Parathyroid adenoma (tissue), 2 donors: Measurements from ENCODE around the gene KCNIP1.

ENCODE experiments used
- H2AFZ ChIP-seq: fragments of 300-600 bp; sonication (generic); one replicate; pipeline ENCODE4 v1.7.0; 2017; ENCODE audit warnings: antibody characterized with exemption, mild to moderate bottlenecking
- H3K27ac ChIP-seq: fragments of 300-600 bp; sonication (generic); one replicate; pipeline ENCODE4 v1.7.0; 2017
- H3K27me3 ChIP-seq: fragments of 300-600 bp; sonication (generic); one replicate; pipeline ENCODE4 v1.7.0; 2017; ENCODE audit warnings: low read length; ENCODE audit not compliant: control insufficient read depth, insufficient read depth
- H3K36me3 ChIP-seq: fragments of 300-600 bp; sonication (generic); one replicate; pipeline ENCODE4 v1.7.0; 2017; ENCODE audit warnings: low read length; ENCODE audit not compliant: control insufficient read depth, insufficient read depth
- H3K4me1 ChIP-seq: fragments of 300-600 bp; sonication (generic); one replicate; pipeline ENCODE4 v1.7.0; 2017; ENCODE audit warnings: control low read depth
- H3K4me2 ChIP-seq: fragments of 300-600 bp; sonication (generic); one replicate; pipeline ENCODE4 v1.7.0; 2017; ENCODE audit warnings: low read length
- H3K4me3 ChIP-seq: fragments of 300-600 bp; sonication (generic); one replicate; pipeline ENCODE4 v1.7.0; 2017; ENCODE audit warnings: low read depth, low read length
- H3K79me2 ChIP-seq: fragments of 300-600 bp; sonication (generic); one replicate; pipeline ENCODE4 v1.7.0; 2017; ENCODE audit warnings: control low read depth
- H3K9ac ChIP-seq: fragments of 300-600 bp; sonication (generic); one replicate; pipeline ENCODE4 v1.7.0; 2017; ENCODE audit warnings: mild to moderate bottlenecking
- H3K9me3 ChIP-seq: fragments of 300-600 bp; sonication (generic); one replicate; pipeline ENCODE4 v1.7.0; 2017; ENCODE audit warnings: low read length; ENCODE audit not compliant: control insufficient read depth
- TF ChIP-seq, protein P1 (sequence below): fragments of 300-600 bp; sonication (generic); IDR thresholded peaks from one replicate; pipeline ENCODE4 v1.7.0; 2017; ENCODE audit warnings: antibody characterized with exemption, mild to moderate bottlenecking
- donor health status: primary hyperparathyroidism.

The KCNIP1 gene

GRCh38 chr5:170660531-170660930, 156.7 kb downstream of the KCNIP1 start:
- H3K9ac ChIP-seq = no peak overlapping the region
- H3K4me3 ChIP-seq = no peak overlapping the region
- no peak overlapping the region for H3K27ac ChIP-seq
- no peaks in the 10 kb centered on the region for H3K27me3 ChIP-seq
- no peak overlapping the region for H3K4me2 ChIP-seq
- no peaks in the 10 kb centered on the region for H3K36me3 ChIP-seq
- no peaks in the 10 kb centered on the region for H3K4me1 ChIP-seq
- peaks cover 3% of the 10 kb centered on the region for H3K79me2 ChIP-seq
- H2AFZ ChIP-seq = no peak overlapping the region
- no peaks in the 10 kb centered on the region for H3K9me3 ChIP-seq
- TF ChIP-seq, protein P1, sequence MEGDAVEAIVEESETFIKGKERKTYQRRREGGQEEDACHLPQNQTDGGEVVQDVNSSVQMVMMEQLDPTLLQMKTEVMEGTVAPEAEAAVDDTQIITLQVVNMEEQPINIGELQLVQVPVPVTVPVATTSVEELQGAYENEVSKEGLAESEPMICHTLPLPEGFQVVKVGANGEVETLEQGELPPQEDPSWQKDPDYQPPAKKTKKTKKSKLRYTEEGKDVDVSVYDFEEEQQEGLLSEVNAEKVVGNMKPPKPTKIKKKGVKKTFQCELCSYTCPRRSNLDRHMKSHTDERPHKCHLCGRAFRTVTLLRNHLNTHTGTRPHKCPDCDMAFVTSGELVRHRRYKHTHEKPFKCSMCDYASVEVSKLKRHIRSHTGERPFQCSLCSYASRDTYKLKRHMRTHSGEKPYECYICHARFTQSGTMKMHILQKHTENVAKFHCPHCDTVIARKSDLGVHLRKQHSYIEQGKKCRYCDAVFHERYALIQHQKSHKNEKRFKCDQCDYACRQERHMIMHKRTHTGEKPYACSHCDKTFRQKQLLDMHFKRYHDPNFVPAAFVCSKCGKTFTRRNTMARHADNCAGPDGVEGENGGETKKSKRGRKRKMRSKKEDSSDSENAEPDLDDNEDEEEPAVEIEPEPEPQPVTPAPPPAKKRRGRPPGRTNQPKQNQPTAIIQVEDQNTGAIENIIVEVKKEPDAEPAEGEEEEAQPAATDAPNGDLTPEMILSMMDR = no peak

DNA sequence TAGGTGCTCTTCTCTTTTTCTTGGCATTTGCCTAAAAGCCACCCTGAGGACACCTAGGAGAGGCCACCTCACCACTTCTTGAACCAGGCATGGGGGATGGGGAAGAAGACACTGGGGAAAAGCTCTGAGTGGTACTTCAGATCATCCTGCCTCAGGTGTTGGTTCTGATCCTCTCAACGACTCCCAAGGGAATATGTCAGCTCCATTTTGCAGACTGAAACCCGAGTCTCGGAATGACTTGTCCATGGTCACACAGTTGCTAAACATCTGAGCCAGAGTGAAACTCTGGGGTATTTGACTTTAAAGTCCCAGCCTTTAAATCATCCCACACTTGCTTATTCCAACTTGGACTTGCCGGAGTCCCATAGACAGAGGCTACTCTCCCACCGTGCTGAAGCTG, 159.1 kb downstream of the KCNIP1 start:
- Histone ChIP-seq H2AFZ (no peak overlapping the region), H3K36me3 (no peaks in the 10 kb centered on the region), H3K79me2 (peaks cover 3% of the 10 kb centered on the region), H3K9ac (no peak overlapping the region), H3K27ac (no peak overlapping the region), H3K27me3 (no peaks in the 10 kb centered on the region), H3K4me3 (no peak overlapping the region), H3K4me2 (no peak overlapping the region), H3K9me3 (no peaks in the 10 kb centered on the region), H3K4me1 (no peaks in the 10 kb centered on the region)
- TF ChIP-seq, protein P1 = no peak

DNA sequence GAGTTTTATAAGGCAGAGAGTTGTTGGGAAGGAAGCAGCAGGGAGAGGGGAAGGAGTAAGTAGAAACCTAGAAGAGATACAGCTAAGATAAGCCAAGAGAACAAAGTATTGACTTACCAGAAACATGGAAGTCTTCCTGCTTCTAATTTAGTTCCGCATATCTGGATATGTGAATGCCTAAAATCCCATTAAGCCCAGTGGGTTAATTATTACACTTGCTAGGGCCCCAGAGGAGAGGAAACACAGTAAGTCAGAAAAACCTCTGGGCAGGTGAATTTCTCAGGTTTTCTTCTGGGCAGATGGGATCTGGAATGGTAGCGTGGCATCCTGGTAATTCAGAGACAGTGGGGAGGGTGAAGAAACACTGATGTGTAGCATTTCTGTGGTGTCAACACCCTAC, 175.0 kb downstream of the KCNIP1 start:
- H3K9me3 ChIP-seq = no peaks in the 10 kb centered on the region
- H3K36me3 ChIP-seq = no peaks in the 10 kb centered on the region
- no peak overlapping the region for H3K4me3 ChIP-seq
- H2AFZ ChIP-seq = no peak overlapping the region
- no peak overlapping the region for H3K9ac ChIP-seq
- H3K4me1 ChIP-seq = no peaks in the 10 kb centered on the region
- H3K4me2 ChIP-seq = no peak overlapping the region
- H3K79me2 ChIP-seq = no peaks in the 10 kb centered on the region
- H3K27ac ChIP-seq = no peak overlapping the region
- peaks cover 4% of the 10 kb centered on the region for H3K27me3 ChIP-seq
- TF ChIP-seq, protein P1 = no peak

DNA sequence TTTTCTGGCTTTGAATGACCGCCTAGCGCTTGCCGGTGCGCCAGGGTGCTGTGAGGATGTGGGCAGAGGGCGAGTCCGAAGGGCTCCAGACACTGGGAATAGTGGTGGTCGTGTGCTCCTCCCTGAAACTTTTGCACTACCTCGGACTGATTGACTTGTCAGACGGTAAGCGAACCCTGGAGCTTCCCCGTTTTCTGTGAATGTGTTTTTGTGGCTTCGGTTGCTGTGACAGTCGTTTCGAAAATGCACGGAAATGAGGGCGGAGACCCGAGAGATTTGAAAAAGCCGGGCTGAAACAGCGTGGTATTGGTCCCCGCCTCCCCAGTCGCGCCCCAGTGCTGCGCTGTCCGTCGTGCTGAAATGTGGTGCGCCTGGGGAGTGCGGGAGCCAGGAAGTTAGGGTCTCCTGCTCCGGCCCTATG, 177.2 kb downstream of the KCNIP1 start:
- H3K27ac ChIP-seq = no peak overlapping the region
- TF ChIP-seq, protein P1 = no peak
- H3K9me3 ChIP-seq = no peaks in the 10 kb centered on the region
- H3K79me2 ChIP-seq = no peaks in the 10 kb centered on the region
- H2AFZ ChIP-seq = peak overlapping the region; percentile 20
- H3K4me1 ChIP-seq = no peaks in the 10 kb centered on the region
- H3K4me3 ChIP-seq = no peak overlapping the region
- peaks cover 4% of the 10 kb centered on the region for H3K27me3 ChIP-seq
- no peaks in the 10 kb centered on the region for H3K36me3 ChIP-seq
- no peak overlapping the region for H3K9ac ChIP-seq
- H3K4me2 ChIP-seq = peak overlapping the region; percentile 9

- Histone ChIP-seq H3K36me3 (no peaks in the 10 kb centered on the region), H3K79me2 (no peaks in the 10 kb centered on the region), H3K9ac (no peak overlapping the region), H2AFZ (no peak overlapping the region), H3K4me2 (no peak overlapping the region), H3K27me3 (no peaks in the 10 kb centered on the region), H3K4me1 (no peaks in the 10 kb centered on the region), H3K4me3 (no peak overlapping the region), H3K9me3 (no peaks in the 10 kb centered on the region), H3K27ac (no peak overlapping the region)
- TF ChIP-seq, protein P1 = no peak
Measured at GRCh38 chr5:170691657-170692056, 187.8 kb downstream of the KCNIP1 start.
